Small intestine (tissue), 7 donors: ENCODE measurements around the gene ORC1. TPM values are rescaled to one million over a fixed set of nuclear protein-coding genes. Genes with fewer than 3 reads are reported as not detected.

Experiments used
- DNase-seq, 2 donors: peaks; one replicate each; pipeline versions ENCODE4 v3.0.0 to v3.0.0-alpha.2; 2013
- FAIRE-seq: peaks from 2 replicates; lab custom pipeline; 2012; peaks lifted over from hg19 to GRCh38; lab: Jason Lieb, UNC
- H3K27ac ChIP-seq, 3 donors: one replicate each; pipeline ENCODE4 v1.5.1; 2013; ENCODE audit warnings: low read length in 2 of 3, mild to moderate bottlenecking in 2 of 3, control low read depth in 1 of 3, inconsistent platforms in 1 of 3, low read depth in 1 of 3, moderate library complexity in 1 of 3
- H3K27me3 ChIP-seq, 3 donors: one replicate each; pipeline ENCODE4 v1.6.1; 2013; ENCODE audit warnings: low read length in 3 of 3, inconsistent platforms in 1 of 3; ENCODE audit not compliant: control insufficient read depth in 3 of 3, insufficient read depth in 3 of 3
- H3K36me3 ChIP-seq, 3 donors: one replicate each; pipeline ENCODE4 v1.6.1; 2013; ENCODE audit warnings: low read length in 3 of 3, inconsistent platforms in 1 of 3, low read depth in 1 of 3, mild to moderate bottlenecking in 1 of 3, moderate library complexity in 1 of 3; ENCODE audit not compliant: control insufficient read depth in 3 of 3, insufficient read depth in 2 of 3
- H3K4me1 ChIP-seq, 3 donors: one replicate each; pipeline ENCODE4 v1.6.1; 2013; ENCODE audit warnings: low read length in 2 of 3, inconsistent platforms in 1 of 3, low read depth in 1 of 3, mild to moderate bottlenecking in 1 of 3, moderate library complexity in 1 of 3; ENCODE audit not compliant: control insufficient read depth in 3 of 3, insufficient read depth in 2 of 3
- H3K4me3 ChIP-seq, 3 donors: one replicate each; pipeline ENCODE4 v1.5.1; 2013; ENCODE audit warnings: low read length in 3 of 3, control low read depth in 1 of 3, inconsistent platforms in 1 of 3, low read depth in 1 of 3, mild to moderate bottlenecking in 1 of 3, moderate library complexity in 1 of 3
- H3K9me3 ChIP-seq, 2 donors: one replicate each; pipeline ENCODE4 v1.6.1; 2013; ENCODE audit warnings: low read depth in 1 of 2, low read length in 1 of 2; ENCODE audit not compliant: control insufficient read depth in 2 of 2, insufficient read depth in 1 of 2
- WGBS, 3 donors: extraction: QIAGEN DNeasy Blood & Tissue Kit; methylation state at CpG; one replicate each; pipeline ENCODE4 v1.1.7; 2013; 5-methylcytosine and 5-hydroxymethylcytosine counted together
- polyA plus RNA-seq, 4 donors: library from polyadenylated mRNA; stranded (reverse) in 3 of 4; unstranded in 1 of 4; fragments of 200-250 nt in 3 of 4; fragments of 120-200 nt in 1 of 4; gene quantifications; one replicate each; pipeline versions ENCODE4 v1.2.1 to v1.2.3, GENCODE V29; 2013
- donor health status: healthy with polysubstance abuse.
- donor health status: control.
- donor health status: control.
- donor health status: Bipolar disorder and iron deficiency.
- donor health status: healthy.

The ORC1 gene
- polyA plus RNA-seq, 4 donors, result 0.22 to 5.3 (median 3.2) TPM

- Histone ChIP-seq H3K4me3 (peak overlapping the region; percentile 51 to 74 (median 70)), H3K27ac (peak overlapping the region; percentile 85 to 96 (median 91)), H3K27me3 (no peaks in the 10 kb centered on the region), H3K9me3 (no peaks in the 10 kb centered on the region), H3K36me3 (peaks cover 6 to 19% (median 8%) of the 10 kb centered on the region in 3 donors), H3K4me1 (peaks cover 4 to 14% (median 4%) of the 10 kb centered on the region in 3 donors)
- DNase-seq (no peak), FAIRE-seq (no peak)
- WGBS, 3 donors, result 0 to 2% (median 2%) methylated on average over 8 of the region's 8 CpGs
These were observed 734 bp upstream of the ORC1 start for GRCh38 chr1:52404975-52405338.

- 0 to 1% (median 0%) methylated on average over 16 of the region's 16 CpGs for WGBS, 3 donors
- H3K27ac ChIP-seq, result peak overlapping the region in 2 of 3 donors; percentile 71 to 91
- FAIRE-seq (no peak), DNase-seq (peak in 1 of 2 donors; percentile 71)
- H3K9me3 ChIP-seq, result no peaks in the 10 kb centered on the region
- H3K27me3 ChIP-seq, result no peaks in the 10 kb centered on the region
- peak overlapping the region; percentile 52 to 70 (median 58) for H3K4me3 ChIP-seq
- H3K4me1 ChIP-seq, result peaks cover 4 to 14% (median 4%) of the 10 kb centered on the region in 3 donors
- H3K36me3 ChIP-seq, result peaks cover 3 to 15% (median 4%) of the 10 kb centered on the region in 3 donors
These were observed 582 bp downstream of the ORC1 start for GRCh38 chr1:52403566-52404115.

GRCh38 chr1:52402860-52403240 lies 1.4 kb downstream of the ORC1 start:
- WGBS, 3 donors, result 11 to 41% (median 23%) methylated on average over 3 of the region's 3 CpGs
- FAIRE-seq, result no peak
- Histone ChIP-seq H3K4me1 (peaks cover 4 to 14% (median 4%) of the 10 kb centered on the region in 3 donors), H3K27ac (peak overlapping the region in 1 of 3 donors; percentile 7), H3K27me3 (no peaks in the 10 kb centered on the region), H3K9me3 (no peaks in the 10 kb centered on the region), H3K4me3 (peak overlapping the region in 1 of 3 donors; percentile 70), H3K36me3 (peaks cover 0 to 12% (median 0%) of the 10 kb centered on the region in 3 donors)
- DNase-seq, result peak; percentile 59 to 71

GRCh38 chr1:52400131-52400530 lies 4.1 kb downstream of the ORC1 start:
- no peak overlapping the region for H3K27ac ChIP-seq
- H3K4me1 ChIP-seq, result peaks cover 0 to 8% (median 4%) of the 10 kb centered on the region in 3 donors
- WGBS, 3 donors, result 89 to 96% (median 94%) methylated on average over 6 of the region's 6 CpGs
- DNase-seq, result no peak
- H3K9me3 ChIP-seq, result no peaks in the 10 kb centered on the region
- peaks cover 0 to 3% (median 2%) of the 10 kb centered on the region in 3 donors for H3K36me3 ChIP-seq
- FAIRE-seq, result no peak
- H3K4me3 ChIP-seq, result no peak overlapping the region
- no peaks in the 10 kb centered on the region for H3K27me3 ChIP-seq

GRCh38 chr1:52399629-52400028 lies 4.6 kb downstream of the ORC1 start:
- Histone ChIP-seq H3K27ac (no peak overlapping the region), H3K4me1 (peaks cover 0 to 8% (median 4%) of the 10 kb centered on the region in 3 donors), H3K4me3 (no peak overlapping the region), H3K36me3 (peaks cover 0 to 5% (median 2%) of the 10 kb centered on the region in 3 donors), H3K9me3 (no peaks in the 10 kb centered on the region), H3K27me3 (no peaks in the 10 kb centered on the region)
- WGBS, 3 donors, result 94 to 98% (median 96%) methylated on average over 3 of the region's 3 CpGs
- FAIRE-seq (no peak), DNase-seq (no peak)

- Histone ChIP-seq H3K27ac (no peak overlapping the region), H3K36me3 (peaks cover 0 to 10% (median 2%) of the 10 kb centered on the region in 3 donors), H3K9me3 (no peaks in the 10 kb centered on the region), H3K4me1 (no peaks in the 10 kb centered on the region), H3K4me3 (no peak overlapping the region), H3K27me3 (no peaks in the 10 kb centered on the region)
- FAIRE-seq, result no peak
- 91 to 95% (median 94%) methylated on average over 5 of the region's 5 CpGs for WGBS, 3 donors
- no peak for DNase-seq
These were observed 11.0 kb downstream of the ORC1 start for GRCh38 chr1:52393174-52393573.

- FAIRE-seq (no peak), DNase-seq (no peak)
- WGBS, 3 donors, result 89 to 93% (median 91%) methylated on average over 5 of the region's 5 CpGs
- H3K9me3 ChIP-seq, result no peaks in the 10 kb centered on the region
- H3K36me3 ChIP-seq, result peaks cover 0 to 29% (median 4%) of the 10 kb centered on the region in 3 donors
- H3K27me3 ChIP-seq, result no peaks in the 10 kb centered on the region
- H3K4me1 ChIP-seq, result no peaks in the 10 kb centered on the region
- H3K4me3 ChIP-seq, result no peak overlapping the region
- H3K27ac ChIP-seq, result no peak overlapping the region
These were observed 17.8 kb downstream of the ORC1 start for GRCh38 chr1:52386458-52386857.

- H3K9me3 ChIP-seq, result no peaks in the 10 kb centered on the region
- DNase-seq (no peak), FAIRE-seq (no peak)
- WGBS, 3 donors, result 94 to 96% (median 96%) methylated on average over 3 of the region's 3 CpGs
- peaks cover 0 to 30% (median 6%) of the 10 kb centered on the region in 3 donors for H3K36me3 ChIP-seq
- no peak overlapping the region for H3K4me3 ChIP-seq
- H3K4me1 ChIP-seq, result no peaks in the 10 kb centered on the region
- no peaks in the 10 kb centered on the region for H3K27me3 ChIP-seq
- H3K27ac ChIP-seq, result no peak overlapping the region
These were observed 18.8 kb downstream of the ORC1 start for GRCh38 chr1:52385376-52385775.
